ENCODE measurements around the gene GTF2F2. TPM values are rescaled to one million over a fixed set of nuclear protein-coding genes. Genes with fewer than 3 reads are reported as not detected.

GTF2F2 gene
- total RNA-seq, 4 donors from 2014 or later, result 12.1 to 18.1 (median 14.8) TPM

GRCh38 chr13:45306966-45307365 lies 186.7 kb downstream of the GTF2F2 start:
- ATAC-seq (ENCODE audit: low FRiP score) (no peak), DNase-seq (ENCODE audit: low spot score) (no peak)
- no peak for TF ChIP-seq CTCF (IDR thresholded peaks at IDR 0.05)

GRCh38 chr13:45310341-45311131 lies 190.2 kb downstream of the GTF2F2 start:
- no peak for TF ChIP-seq CTCF (IDR thresholded peaks at IDR 0.05)
- no peak for DNase-seq (ENCODE audit: low spot score)
- ATAC-seq (ENCODE audit: low FRiP score), result no peak

GRCh38 chr13:45314822-45315221 lies 194.5 kb downstream of the GTF2F2 start:
- DNase-seq (ENCODE audit: low spot score) (no peak), ATAC-seq (ENCODE audit: low FRiP score) (no peak)
- TF ChIP-seq CTCF (IDR thresholded peaks at IDR 0.05), result no peak

- ATAC-seq (ENCODE audit: low FRiP score) (no peak), DNase-seq (ENCODE audit: low spot score) (no peak)
- TF ChIP-seq CTCF (IDR thresholded peaks at IDR 0.05), result no peak
Observed at GRCh38 chr13:45315520-45316167, 195.3 kb downstream of the GTF2F2 start.

- ATAC-seq (ENCODE audit: low FRiP score), result no peak
- no peak for TF ChIP-seq CTCF (IDR thresholded peaks at IDR 0.05)
Observed at GRCh38 chr13:45316338-45316737, 196.0 kb downstream of the GTF2F2 start.

GRCh38 chr13:45316996-45317395 lies 196.7 kb downstream of the GTF2F2 start:
- ATAC-seq (ENCODE audit: low FRiP score) (no peak), DNase-seq (ENCODE audit: low spot score) (no peak)
- TF ChIP-seq CTCF (IDR thresholded peaks at IDR 0.05), result no peak

More at GRCh38 chr13:45316338-45316737, 196.0 kb downstream of the GTF2F2 start:
- no peak for DNase-seq (ENCODE audit: low spot score)

Measured in omental fat pad (tissue), 4 donors.